NCI-H82 treated with DMSO at 0.1 percent for 48 hours (cell line): ENCODE data around the gene TTYH3.
"Not testable (repeated sequence)": the region's sequence is repeated elsewhere in the genome, so short reads cannot be mapped to it uniquely, and the experiment has no call there.

Source experiments
- DNase-seq: peaks from one replicate; lab custom pipeline; 2025; ENCODE audit not compliant: unreplicated experiment; lab: John Stamatoyannopoulos, UW

TTYH3 gene, protein sequence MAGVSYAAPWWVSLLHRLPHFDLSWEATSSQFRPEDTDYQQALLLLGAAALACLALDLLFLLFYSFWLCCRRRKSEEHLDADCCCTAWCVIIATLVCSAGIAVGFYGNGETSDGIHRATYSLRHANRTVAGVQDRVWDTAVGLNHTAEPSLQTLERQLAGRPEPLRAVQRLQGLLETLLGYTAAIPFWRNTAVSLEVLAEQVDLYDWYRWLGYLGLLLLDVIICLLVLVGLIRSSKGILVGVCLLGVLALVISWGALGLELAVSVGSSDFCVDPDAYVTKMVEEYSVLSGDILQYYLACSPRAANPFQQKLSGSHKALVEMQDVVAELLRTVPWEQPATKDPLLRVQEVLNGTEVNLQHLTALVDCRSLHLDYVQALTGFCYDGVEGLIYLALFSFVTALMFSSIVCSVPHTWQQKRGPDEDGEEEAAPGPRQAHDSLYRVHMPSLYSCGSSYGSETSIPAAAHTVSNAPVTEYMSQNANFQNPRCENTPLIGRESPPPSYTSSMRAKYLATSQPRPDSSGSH

DNA sequence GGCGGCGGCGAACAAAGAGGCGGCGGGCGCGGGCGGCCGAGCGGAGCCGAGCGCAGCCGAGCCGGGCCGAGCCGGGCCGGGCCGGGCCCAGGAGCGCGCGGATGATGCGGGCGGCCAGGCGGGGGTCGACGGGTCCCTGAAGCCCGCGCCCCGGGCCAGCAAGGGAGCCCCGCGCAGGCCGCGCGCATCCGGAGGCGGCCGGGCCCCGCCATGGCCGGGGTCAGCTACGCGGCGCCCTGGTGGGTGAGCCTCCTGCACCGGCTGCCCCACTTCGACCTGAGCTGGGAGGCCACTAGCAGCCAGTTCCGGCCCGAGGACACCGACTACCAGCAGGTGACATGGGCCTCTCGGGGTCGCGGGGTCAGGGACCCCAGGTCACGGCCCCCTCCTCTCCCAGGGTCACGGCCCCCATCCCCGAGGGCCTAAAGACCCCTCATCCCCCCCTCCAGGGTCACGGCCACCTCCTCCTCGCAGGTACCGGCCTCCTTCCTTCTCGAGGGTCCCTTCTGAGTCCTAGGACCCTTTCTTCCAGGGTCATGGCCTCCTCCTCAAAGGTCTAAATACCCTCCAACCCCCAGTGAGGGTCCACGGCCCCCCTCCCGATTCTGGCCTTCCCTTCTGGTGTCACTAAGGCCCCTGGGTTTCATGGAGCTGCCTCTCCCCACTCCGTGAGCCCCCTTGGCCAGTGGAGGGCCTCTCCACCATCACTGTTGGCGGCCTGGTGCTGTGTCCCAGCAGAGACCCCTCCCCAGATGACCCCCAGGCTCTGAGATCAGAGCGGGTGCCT is at the start of gene TTYH3:
Gene TTYH3, plus strand, starts transcription at position 41 of the 787 bp plus-strand sequence. Its CDS starts 170 bp downstream, at position 211.
- DNase-seq: no peak

DNA sequence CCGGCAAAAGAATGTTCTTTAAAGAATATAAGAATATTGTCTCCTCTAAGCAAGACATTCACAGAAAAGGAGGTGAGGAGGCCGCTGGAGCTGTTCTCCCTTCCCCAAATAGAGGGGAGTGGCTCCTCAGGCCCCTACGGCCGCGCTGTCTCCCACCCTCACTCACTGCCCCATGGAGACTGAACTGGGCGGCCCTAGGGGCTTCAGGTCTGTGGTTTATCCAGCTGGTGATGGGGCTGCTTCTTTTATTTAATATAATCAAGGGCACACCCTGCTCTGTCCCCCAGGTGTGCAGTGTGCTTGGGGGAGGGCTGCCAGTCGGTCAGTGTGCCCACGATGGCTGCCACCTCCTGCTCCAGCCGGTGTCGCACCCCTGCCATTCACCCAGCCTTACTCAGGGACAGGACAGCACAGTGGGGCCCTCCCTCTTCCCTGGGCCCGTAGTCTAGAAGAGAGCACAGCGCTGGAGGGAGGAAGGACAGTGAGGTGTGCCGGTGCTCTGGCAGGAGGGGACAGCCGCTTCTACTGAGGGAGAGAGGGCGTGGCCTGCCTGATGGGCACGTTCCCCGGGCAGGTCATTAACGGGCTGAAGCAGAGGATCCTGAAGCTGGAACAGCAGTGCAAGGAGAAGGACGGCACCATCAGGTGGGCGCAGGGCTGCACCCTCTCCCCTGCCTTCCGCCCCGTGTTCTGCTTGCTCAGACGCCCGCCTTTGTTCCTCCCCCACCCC is 49.6 kb upstream of the TTYH3 start:
- DNase-seq: no peak

DNA sequence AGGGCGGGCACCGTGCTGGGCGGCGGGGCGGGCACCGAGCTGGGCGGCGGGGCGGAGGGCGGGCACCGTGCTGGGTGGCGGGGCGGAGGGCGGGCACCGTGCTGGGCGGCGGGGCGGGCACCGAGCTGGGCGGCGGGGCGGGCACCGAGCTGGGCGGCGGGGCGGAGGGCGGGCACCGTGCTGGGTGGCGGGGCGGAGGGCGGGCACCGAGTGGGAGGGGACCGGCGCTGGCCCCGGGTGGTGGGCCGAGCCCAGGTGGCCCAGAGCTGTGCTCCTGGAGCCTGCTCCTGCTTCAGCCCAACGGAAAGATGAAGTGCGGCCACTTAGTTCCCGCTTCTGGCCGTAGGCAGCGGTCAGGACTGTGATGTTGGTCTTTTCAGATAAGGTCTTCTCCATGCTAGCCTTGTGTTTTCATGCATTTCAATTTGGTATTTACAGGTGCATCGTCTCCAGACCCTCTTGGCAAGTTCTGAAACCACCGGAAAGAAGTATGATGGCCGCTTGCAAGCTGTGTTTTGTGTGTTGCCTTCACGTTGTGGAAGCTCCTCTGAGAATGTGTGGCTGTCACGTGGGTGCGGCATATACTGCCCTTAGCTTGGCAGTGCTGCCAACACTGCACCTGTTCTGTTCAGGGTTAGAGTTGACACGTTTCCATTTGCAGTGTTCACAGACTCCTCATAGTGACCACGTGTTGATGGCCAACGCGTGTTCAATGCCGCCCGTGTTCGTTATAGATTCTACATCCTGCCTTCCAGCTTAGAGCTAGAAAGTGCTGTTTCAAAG is 47.8 kb upstream of the TTYH3 start:
- no peak for DNase-seq

DNA sequence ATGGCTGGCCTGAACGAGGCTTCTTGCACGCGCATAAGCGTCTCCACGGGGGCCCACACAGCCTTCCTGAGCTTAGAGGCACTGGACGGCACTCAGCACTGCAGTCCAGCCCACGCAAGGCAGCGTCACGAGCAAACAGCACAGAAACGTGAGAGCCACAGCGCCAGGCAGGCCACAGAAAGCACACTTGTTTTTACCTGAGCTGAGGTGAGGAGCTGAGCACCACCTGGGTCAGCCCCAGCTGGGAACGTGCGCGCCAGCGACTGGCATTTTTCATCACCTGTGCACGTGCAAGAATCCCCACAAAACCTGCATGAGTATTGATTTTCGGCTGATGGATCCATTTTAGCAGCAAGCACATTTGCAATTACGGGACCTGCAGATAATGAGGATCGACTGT is 46.3 kb upstream of the TTYH3 start:
- no peak for DNase-seq

DNA sequence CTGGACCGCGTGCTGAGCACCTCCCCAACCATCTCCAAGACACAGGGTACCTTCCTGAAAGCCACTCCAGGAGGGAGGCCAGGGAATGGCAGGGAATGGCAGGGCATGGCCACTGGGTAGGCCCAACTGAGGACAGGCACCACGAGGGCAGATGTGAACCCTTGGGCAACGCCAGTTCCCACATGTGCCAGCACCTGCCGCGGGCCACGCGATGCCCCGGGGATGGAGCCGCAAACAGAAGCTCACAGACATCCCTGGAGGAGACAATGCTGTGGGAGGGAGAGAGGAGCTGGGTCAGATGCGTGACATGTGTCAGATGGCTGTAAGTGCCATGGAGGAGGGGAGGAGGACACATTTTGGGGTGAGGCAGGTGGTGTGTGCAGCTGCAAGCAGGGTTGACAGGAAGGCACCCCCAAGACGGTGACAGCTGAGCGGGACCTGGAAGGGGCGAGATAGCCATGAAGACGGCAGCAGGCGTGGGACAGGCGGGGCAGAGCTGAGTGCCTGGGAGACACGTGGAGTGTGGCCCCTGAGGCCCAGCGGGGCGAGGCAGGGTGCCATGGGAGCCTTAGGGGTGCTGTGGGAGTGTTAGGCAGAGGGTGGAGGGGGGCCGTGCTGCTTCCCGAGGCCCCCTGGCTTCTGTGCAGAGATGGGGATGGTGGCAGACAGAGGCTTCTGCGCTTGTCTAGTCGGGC is 45.3 kb upstream of the TTYH3 start:
- DNase-seq: no peak

DNA sequence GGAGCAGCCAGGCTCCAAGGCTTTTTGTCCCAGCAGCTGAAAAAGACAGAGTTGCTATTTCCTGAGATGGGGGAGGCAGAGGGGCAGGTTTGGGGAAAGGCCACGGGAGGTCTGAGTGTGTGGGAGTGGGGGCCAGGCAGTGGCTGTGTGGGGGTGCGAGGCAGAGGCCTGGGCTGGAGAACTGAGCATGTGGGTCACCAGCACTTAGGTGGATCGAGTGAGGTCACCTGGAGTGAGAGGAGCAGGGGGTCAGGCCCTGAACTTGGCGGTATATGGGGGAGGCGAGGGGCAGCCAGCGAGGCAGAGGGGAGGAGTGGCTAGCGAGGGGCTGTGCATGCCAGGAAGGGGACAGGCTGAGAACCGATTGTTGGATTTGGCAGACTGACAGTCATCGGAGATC is 44.7 kb upstream of the TTYH3 start:
- DNase-seq: no peak

DNA sequence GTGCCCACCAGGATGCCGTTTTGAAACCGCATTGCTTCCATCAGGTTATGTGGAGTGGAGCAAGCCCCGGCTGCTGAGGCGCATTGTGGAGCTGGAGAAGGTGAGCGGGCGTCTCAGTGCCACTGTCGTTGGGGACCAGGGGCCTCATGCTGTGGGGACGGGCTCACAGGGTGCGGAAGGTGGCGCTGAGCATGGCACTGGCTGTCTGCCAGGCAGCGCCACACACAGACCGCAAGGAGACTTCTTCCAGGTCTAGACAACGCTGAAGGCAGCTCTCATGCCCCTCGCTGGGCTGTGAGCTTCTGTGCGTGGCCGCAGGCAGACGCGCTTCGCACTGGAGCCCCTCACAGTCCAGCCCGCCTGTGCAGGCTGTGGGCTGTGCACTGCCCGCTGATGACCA is 44.0 kb upstream of the TTYH3 start:
- no peak for DNase-seq

DNA sequence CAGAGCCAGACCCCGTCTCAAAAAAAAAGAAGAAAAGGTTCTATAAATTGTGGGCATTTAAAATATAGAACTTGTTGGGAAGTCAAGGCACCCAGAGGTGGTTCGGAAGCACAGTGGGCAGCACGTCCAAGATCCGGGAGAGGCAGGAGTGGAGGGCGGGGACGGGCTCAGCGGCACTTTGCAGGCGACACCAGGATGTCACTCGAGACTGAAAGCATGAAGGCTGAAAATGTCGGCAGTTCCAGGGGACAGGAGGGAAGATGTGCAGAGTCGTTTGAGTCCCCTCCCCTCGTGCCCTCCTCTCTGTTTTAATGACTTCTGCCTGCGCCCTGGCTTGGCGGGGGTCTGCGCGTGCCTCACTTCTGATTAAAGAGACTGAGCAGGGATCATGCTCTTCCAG is 42.4 kb upstream of the TTYH3 start:
- no peak for DNase-seq

DNA sequence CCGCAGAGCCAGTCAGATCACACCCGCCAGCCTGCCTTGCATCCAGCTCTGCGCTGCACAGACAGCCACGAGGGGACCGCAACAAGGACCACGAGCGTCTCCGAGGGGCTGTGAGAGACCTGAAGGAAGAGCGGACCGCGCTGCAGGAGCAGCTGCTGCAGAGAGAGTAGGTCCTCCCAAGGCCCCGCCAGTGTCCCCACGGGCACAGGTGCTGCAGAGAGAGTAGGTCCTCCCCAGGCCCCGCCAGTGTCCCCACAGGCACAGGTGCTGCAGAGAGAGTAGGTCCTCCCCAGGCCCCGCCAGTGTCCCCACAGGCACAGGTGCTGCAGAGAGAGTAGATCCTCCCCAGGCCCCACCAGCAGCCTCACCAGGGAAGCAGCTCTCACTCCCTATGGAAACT is 41.8 kb upstream of the TTYH3 start:
- not testable (repeated sequence) for DNase-seq

DNA sequence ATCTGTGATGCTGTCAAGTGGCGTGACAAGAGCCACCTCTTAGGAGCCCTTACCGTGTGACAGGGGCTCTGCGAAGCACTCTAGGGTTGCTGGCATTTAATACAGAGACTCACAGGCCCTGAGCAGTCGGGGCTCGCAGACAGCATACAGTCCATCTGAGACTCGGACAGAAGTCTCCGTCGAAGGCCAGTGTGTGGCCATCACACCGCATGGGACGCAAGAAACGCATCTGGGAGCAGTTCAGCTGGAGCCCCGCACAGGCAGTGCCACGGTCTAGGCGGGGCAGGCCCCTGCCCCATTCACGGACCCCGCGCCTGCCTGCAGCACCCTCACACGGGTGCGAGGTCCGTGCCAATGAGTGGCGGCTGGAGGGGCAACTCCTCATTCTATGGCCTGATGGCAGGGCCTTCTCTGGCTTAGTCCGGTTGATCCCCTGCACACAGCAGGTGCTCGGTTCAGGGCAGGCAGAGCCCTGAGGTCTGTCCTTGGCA is 39.4 kb upstream of the TTYH3 start:
- no peak for DNase-seq

DNA sequence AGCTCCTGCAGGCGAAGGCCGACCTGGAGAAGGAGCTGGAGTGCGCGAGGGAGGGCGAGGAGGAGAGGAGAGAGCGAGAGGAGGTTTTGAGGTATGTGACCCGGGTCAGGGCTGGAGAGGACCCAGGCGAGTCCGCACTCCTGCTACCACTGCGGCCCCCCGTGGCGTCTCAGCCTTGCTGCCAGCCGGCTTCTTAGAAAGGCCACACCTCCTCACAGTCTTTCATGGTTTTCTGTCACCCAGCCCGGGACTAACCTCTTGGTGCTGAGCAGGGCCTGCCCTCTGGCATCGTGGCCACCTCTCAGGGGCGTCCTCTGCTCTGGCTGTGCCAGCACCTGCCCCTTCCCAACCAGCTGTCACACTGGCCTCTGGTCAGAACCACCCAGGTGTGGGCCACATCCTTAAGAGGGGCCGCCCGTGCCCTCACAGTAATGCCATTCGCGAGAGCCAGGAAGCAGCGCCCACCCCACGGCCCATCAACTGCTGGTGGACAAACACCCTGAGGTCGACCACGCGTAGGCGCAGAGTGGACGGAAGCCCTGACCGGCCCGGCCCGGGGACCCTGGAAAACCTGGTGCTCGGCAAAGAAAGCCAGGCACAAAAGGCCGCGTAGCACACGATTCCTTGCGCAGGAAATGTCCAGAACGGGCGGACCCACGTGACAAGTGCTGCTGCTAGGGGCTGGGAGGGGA is 38.6 kb upstream of the TTYH3 start:
- no peak for DNase-seq

DNA sequence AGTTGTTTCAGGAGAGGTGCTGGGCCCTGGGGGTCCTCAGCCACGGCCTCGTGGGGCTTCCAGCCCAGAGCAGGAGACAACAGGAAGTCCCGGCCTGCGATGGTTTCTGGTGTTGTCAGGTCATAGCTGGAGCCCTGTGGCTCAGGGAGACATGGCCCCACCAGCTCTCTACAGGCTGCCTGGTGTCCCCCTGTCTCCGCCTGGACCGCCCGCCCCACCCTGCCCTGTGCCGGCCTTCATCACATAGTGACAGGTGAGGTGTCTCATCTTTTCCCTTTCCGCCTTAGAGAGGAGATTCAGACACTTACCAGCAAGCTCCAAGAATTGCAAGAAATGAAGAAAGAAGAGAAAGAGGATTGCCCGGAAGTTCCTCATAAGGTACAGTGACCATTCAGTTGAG is 37.2 kb upstream of the TTYH3 start:
- no peak for DNase-seq

DNA sequence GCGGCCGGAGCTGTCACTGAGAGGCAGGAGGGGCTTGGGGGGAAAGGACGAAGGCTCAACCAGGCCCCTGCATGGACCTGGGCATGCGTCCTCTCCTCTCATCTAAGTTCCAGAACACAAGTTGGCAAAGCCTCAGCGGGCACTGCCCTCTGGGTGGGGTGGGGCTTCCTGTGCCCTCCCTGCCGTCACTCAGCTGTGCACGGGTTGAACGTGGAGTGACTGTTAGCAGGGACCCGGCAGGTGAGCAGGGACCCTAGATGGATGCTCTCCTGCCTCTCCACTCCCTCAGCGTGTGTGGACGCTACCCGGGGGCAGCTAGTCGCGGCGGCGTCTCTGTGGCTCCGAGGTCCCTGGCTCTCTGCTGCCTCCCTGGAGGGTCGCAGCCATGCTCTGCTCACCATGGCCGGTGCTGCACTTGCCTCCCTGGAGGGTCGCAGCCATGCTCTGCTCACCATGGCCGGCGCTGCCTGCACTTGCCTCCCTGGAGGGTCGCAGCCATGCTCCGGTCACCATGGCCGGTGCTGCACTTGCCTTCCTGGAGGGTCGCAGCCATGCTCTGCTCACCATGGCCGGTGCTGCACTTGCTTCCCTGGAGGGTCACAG is 36.4 kb upstream of the TTYH3 start:
- no peak for DNase-seq

DNA sequence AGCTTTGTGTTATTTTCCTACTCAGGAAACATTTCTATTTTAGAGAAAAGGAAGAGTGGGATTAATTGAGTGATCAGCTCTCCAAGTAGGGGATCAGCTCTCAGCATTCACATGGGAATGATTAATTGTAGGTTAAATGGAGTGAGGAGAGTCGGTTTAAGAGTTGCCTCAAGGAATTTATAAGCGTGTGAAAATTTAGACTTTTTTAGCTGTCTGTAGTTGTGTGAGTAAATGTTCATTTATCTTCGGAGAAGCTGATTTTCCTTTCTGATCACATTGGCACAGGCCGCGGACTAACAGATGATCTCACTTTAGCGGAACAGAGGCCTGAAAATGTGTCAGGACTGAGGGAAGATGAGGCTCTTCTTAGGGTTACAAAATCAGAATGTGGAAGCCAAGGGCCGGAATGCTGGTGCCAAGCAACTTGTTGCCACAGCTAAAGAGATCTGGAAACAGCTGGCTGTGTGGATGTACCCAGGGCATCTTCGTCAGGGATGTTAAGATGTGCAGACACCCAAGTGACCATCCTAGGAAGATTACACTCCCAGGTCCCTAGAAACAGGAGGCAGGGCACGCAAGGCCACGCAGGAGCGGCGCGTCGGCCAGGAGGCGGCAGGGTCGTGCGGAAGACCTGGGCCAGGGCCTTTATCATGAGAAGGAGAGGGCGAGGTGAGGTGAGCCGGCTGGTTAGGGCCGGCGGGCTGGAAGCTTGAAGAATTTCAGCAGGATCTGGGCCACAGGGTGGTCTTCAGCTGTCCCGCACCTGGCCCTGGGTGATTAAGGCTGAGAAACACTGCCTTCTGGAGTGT is 35.1 kb upstream of the TTYH3 start:
- no peak for DNase-seq

DNA sequence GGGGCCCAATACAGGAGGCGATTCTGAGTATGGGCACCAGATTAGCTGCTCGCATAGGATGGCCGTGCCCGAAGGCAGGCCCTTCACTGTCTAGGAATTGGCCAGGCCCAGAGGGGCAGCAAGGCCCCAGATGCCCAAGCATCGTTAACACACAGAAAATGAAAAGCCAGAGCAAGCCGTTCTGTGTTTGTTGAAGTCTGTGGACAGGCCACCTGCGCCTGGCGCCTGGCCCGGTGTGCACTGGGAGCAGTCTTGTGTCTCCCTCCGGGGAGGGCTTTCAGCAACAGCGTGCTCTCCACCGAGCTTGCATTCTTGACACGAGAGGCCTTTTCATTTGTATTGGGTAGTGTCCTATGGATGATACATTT is 34.5 kb upstream of the TTYH3 start:
- no peak for DNase-seq

DNA sequence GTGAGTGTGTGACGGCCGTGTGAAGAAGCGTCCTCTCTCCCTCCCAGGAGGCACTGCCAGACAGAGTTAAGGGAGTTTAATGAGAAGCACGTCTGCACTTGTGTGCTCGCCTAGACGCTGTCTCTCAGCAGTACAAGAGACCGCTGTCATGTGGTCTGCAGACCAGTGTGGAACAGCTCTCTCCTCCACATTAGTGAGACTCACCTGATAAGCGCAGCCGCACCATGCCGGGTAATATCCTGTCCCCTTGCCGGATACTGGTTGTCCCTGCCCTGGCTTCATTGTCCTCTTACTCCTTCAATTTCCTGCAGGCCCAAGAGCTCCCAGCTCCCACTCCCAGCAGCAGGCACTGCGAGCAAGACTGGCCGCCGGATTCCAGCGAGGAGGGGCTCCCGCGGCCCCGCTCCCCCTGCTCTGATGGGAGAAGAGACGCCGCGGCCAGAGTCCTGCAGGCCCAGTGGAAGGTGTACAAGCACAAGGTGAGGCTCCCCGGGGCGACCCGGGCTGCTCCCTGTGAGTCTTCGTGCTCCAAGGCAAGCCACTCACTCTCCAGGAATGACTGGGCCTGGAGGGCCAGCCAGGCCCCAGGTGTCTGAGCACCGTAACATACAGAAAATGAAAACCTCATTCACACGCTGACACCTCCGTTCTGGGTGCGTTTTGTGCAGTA is 33.5 kb upstream of the TTYH3 start:
- no peak for DNase-seq

DNA sequence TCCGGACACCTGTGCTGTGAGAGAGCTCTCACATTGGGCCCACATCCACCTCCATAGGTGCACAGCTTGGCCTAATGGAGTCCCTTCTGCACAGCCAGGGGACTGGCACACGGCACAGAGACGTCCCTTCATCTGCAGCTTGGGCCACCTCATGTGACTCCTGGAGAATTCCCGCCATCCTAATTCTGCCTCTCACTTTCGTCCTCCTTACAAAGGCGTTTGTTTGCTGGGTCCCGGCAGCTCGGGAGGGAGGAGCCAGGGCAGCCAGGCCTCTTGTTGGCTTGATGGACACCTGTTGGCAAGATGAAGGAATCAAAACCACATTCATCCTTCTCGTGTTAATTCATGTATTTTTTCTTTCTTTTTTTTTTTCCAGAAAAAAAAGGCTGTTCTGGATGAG is 30.7 kb upstream of the TTYH3 start:
- DNase-seq: no peak

DNA sequence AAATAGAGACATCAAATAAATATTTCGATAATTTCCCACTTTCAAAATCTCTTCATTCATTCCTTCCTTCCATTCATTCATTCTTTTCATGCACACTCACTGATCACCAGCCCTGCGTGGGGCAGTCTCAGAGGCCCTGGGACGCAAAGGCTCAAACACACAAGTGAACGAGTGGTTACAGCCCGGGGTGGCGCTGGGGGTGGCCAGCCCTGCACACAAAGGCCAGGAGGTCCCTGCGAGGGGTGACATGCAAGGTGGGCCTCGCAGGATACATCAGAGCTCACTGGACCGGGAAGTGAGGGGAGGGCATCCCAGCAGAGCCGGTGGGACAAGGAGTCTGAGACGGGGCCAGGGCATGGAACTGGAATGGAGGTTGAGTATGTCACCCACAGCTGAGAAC is 29.9 kb upstream of the TTYH3 start:
- DNase-seq: no peak
